MG63 (cell line): ENCODE data around the gene GOT1. TPM values are rescaled to one million over a fixed set of nuclear protein-coding genes. Genes with fewer than 3 reads are reported as not detected.

Source experiments
- DNase-seq: peaks from one replicate; pipeline ENCODE4 v3.0.0-alpha.2; 2020
- H3K27me3 ChIP-seq: fragments of 250-450 bp; sonication (Bioruptor Pico); 2 replicates; pipeline ENCODE4 v1.5.1; 2020; ENCODE audit warnings: mild to moderate bottlenecking, moderate library complexity
- H3K36me3 ChIP-seq: fragments of 250-450 bp; sonication (Bioruptor Pico); 2 replicates; pipeline ENCODE4 v1.5.1; 2020; ENCODE audit warnings: mild to moderate bottlenecking, moderate library complexity
- H3K4me3 ChIP-seq: fragments of 250-450 bp; sonication (Bioruptor Pico); 2 replicates; pipeline ENCODE4 v1.5.1; 2020; ENCODE audit warnings: mild to moderate bottlenecking, moderate library complexity
- H3K9me3 ChIP-seq: fragments of 250-450 bp; sonication (Bioruptor Pico); 2 replicates; pipeline ENCODE4 v1.5.1; 2020; ENCODE audit warnings: mild to moderate bottlenecking, moderate library complexity
- total RNA-seq: library from RNA; depleted of rRNA; stranded (reverse); fragments of >200 nt; shearing (Covaris generic); gene quantifications from 2 replicates; pipeline ENCODE4 v1.2.3, GENCODE V29; 2014; ENCODE audit warnings: low replicate concordance

GOT1 gene
- total RNA-seq, 1 experiment from 2014 or later: 21.8 TPM

- no peaks in the 10 kb centered on the region for H3K36me3 ChIP-seq
- DNase-seq: no peak
- no peak overlapping the region for H3K4me3 ChIP-seq
- no peaks in the 10 kb centered on the region for H3K27me3 ChIP-seq
- no peaks in the 10 kb centered on the region for H3K9me3 ChIP-seq
Measured at GRCh38 chr10:99387071-99387470, 43.4 kb downstream of the GOT1 start.

GRCh38 chr10:99382176-99382575, 48.2 kb downstream of the GOT1 start:
- Histone ChIP-seq H3K27me3 (no peaks in the 10 kb centered on the region), H3K36me3 (no peaks in the 10 kb centered on the region), H3K9me3 (no peaks in the 10 kb centered on the region), H3K4me3 (no peak overlapping the region)
- DNase-seq: no peak

DNA sequence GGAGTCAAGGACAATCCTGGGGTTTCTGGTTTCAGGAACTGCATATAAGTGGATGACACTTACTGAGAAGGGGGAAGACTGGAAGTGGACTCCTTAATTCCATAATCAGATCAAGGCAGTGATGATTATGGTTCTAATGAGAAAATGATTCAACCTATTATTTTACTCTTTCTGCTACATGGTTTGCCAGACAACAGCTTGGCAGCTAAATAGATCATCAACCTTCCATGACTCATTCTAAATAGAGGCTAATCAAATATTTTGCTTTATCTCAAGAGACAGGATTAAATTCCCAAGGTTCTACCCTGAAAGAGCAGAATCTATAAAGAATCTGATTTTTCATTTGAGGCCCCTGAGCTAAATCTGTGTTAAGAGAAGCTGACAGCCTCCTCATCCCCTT, 55.0 kb downstream of the GOT1 start:
- DNase-seq: no peak
- H3K36me3 ChIP-seq: no peaks in the 10 kb centered on the region
- no peak overlapping the region for H3K4me3 ChIP-seq
- H3K9me3 ChIP-seq: no peaks in the 10 kb centered on the region
- no peaks in the 10 kb centered on the region for H3K27me3 ChIP-seq

- DNase-seq: no peak
- H3K27me3 ChIP-seq: no peaks in the 10 kb centered on the region
- no peak overlapping the region for H3K4me3 ChIP-seq
- H3K36me3 ChIP-seq: no peaks in the 10 kb centered on the region
- H3K9me3 ChIP-seq: no peaks in the 10 kb centered on the region
Measured at GRCh38 chr10:99374972-99375371, 55.5 kb downstream of the GOT1 start.

- Histone ChIP-seq H3K36me3 (no peaks in the 10 kb centered on the region), H3K27me3 (no peaks in the 10 kb centered on the region), H3K9me3 (no peaks in the 10 kb centered on the region), H3K4me3 (no peak overlapping the region)
- DNase-seq: peak; percentile 34
Measured at GRCh38 chr10:99374526-99374925, 55.9 kb downstream of the GOT1 start.

DNA sequence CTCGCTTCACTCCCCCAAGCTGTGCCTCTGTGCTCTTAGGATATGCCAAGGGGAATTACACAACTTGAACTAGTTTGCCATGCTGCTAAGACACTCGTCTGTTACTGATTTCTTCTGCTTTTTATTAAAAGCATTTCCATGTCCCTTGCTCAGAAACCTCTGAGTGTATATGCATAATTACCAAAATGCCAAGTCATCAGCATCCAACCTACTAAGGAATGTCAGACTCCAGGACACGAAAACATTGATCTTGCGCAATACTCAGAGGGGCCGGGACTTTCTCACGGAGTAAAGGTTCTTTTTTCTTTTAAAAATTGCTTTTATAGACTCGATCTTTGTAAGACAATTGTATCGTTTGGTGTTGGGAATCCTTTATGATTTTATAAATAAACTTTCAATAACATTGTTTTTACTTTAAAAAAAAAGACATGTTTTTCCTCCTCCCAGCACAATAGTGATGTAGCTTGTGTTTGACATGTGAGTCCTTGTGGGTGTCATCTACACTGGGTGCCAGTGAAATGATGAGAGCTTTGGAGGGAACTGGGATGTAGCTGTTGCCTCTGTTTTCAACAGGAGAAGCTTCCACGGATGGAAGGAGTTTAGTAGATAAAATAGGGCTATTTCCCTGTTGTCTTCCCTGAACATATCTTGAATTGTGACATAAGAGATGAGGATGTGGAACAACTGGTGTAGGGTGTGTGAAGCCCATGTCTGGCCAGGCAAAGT, 57.7 kb downstream of the GOT1 start:
- no peak for DNase-seq

DNA sequence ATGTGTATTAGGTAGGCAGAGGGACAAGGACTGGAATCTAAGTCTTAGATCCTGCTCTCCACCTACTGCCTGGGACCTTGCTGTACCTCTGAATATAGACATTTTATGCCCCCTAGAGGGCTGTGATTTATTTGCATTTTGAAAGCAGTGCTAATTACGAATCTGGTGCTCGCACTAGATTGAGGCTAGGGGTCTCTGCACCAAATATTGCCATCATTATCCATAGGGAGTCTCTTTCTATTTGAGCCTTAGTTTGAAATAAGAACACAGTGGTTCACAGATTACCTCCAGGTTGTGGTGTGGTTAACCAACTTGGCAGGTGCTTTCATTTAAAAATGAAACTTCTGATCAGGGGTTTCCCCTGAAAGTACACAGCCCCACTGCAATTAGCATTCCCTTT, 59.4 kb downstream of the GOT1 start:
- no peak overlapping the region for H3K4me3 ChIP-seq
- H3K27me3 ChIP-seq: no peaks in the 10 kb centered on the region
- no peak for DNase-seq
- H3K36me3 ChIP-seq: no peaks in the 10 kb centered on the region
- H3K9me3 ChIP-seq: no peaks in the 10 kb centered on the region

More for the DNA sequence above, 57.7 kb downstream of the GOT1 start:
- Histone ChIP-seq H3K9me3 (no peaks in the 10 kb centered on the region), H3K36me3 (no peaks in the 10 kb centered on the region), H3K4me3 (no peak overlapping the region), H3K27me3 (no peaks in the 10 kb centered on the region)

- no peaks in the 10 kb centered on the region for H3K9me3 ChIP-seq
- DNase-seq: no peak
- no peak overlapping the region for H3K4me3 ChIP-seq
- H3K36me3 ChIP-seq: no peaks in the 10 kb centered on the region
- no peaks in the 10 kb centered on the region for H3K27me3 ChIP-seq
Measured at GRCh38 chr10:99369551-99369950, 60.9 kb downstream of the GOT1 start.

DNA sequence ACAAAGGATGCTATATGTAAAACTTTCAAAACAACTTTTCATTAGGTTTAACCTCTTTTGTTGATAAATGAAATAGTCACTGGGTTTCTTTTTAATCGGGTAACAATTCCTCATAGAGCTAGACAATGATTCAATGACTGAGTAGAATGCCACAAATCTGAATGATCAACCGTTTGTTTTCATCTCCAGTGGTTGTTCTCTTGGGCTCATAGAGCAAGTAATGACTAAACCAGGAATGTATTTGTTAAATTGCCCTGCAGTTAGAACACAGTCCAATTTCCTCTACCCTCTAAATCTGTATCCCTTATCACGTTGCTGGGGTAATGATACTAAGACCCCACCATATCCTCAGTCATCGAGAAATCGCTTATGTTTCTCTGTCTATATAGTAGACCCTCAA, 61.3 kb downstream of the GOT1 start:
- no peak for DNase-seq
- H3K36me3 ChIP-seq: no peaks in the 10 kb centered on the region
- no peaks in the 10 kb centered on the region for H3K27me3 ChIP-seq
- no peak overlapping the region for H3K4me3 ChIP-seq
- H3K9me3 ChIP-seq: no peaks in the 10 kb centered on the region

DNA sequence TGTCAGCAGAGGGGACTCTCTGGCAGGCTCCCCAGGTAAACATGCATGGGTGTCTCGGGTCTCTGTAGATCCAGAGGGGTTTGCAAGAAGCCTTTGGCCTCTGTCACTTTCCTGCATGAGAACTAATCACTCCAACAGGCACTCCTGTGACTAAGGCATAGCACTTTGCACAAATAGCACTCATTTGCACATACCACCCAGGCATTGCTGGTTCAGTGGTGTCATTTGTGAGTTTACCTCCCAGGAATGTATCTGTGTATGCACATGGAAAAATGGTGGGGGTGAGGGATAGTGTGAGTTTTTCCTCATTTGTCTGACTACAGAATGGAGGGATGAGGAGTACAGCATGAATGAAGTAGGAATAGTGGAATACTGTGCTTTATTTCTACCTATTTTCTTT, 61.8 kb downstream of the GOT1 start:
- no peak for DNase-seq

DNA sequence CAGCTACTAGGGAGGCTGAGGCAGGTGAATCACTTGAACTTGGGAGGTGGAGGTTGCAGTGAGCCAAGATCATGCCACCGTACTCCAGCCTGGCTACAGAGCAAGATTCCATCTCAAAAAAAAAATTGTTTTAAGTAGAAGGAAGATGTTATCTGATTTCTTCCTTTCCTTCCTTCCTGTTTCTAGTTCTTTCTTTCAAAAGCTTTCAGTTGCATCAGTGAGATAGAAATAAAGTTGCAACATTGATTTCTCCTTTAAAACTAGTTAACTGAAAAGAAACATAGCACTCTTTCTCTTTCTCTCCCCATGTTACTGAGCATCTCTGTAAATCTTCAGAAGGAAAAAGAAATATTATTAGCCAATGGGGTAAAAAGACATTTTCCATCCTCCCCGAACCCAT, 63.8 kb downstream of the GOT1 start:
- no peaks in the 10 kb centered on the region for H3K27me3 ChIP-seq
- no peaks in the 10 kb centered on the region for H3K36me3 ChIP-seq
- no peaks in the 10 kb centered on the region for H3K9me3 ChIP-seq
- H3K4me3 ChIP-seq: no peak overlapping the region
- no peak for DNase-seq

More for the DNA sequence above, 61.8 kb downstream of the GOT1 start:
- no peak overlapping the region for H3K4me3 ChIP-seq
- no peaks in the 10 kb centered on the region for H3K36me3 ChIP-seq
- no peaks in the 10 kb centered on the region for H3K9me3 ChIP-seq
- no peaks in the 10 kb centered on the region for H3K27me3 ChIP-seq

DNA sequence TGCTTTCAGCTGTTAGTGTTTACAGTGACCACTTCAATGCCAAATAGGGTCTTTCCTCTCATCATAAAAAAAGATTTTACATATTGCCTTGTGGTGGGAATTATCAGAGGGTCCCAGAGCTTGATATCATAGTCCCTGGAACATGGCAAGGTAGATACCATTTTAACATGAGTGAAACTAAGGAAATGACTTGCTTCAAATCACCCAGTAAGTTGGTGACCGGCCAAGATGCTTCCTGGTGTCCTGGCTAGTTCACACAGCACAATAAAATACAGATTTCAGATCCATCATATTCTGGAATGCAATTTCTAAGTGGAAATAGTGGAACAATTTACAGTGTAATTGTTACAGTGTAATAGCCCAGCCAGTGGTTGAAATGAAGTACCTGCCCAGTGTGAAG, 64.7 kb downstream of the GOT1 start:
- no peaks in the 10 kb centered on the region for H3K9me3 ChIP-seq
- H3K27me3 ChIP-seq: no peaks in the 10 kb centered on the region
- no peaks in the 10 kb centered on the region for H3K36me3 ChIP-seq
- peak; percentile 32 for DNase-seq
- H3K4me3 ChIP-seq: no peak overlapping the region

- H3K9me3 ChIP-seq: no peaks in the 10 kb centered on the region
- no peaks in the 10 kb centered on the region for H3K36me3 ChIP-seq
- no peaks in the 10 kb centered on the region for H3K27me3 ChIP-seq
- no peak overlapping the region for H3K4me3 ChIP-seq
- DNase-seq: no peak
Measured at GRCh38 chr10:99365311-99365710, 65.1 kb downstream of the GOT1 start.

DNA sequence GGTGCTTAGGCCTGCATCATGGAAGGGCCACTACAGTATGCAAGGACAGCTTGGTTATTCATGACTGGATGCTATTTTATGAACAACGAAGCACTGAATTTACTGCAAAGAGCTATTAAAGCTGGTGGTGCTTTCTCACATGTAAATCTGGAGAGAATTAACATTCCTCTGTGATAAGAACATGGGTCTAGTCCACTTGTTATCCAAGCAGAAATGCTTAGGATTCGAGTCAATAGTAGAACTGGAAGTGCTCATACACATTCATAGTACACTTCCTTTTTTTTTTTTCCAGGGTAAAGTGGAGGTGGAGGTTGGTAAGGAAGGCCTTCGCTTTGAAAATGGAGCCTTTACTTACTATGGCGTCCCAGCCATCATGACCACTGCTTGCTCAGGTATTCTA, 66.3 kb downstream of the GOT1 start:
- H3K4me3 ChIP-seq: no peak overlapping the region
- no peak for DNase-seq
- H3K27me3 ChIP-seq: no peaks in the 10 kb centered on the region
- H3K36me3 ChIP-seq: no peaks in the 10 kb centered on the region
- no peaks in the 10 kb centered on the region for H3K9me3 ChIP-seq

GRCh38 chr10:99360934-99361333, 69.5 kb downstream of the GOT1 start:
- Histone ChIP-seq H3K27me3 (no peaks in the 10 kb centered on the region), H3K4me3 (no peak overlapping the region), H3K9me3 (no peaks in the 10 kb centered on the region), H3K36me3 (no peaks in the 10 kb centered on the region)
- DNase-seq: no peak

GRCh38 chr10:99358101-99358500, 72.3 kb downstream of the GOT1 start:
- no peaks in the 10 kb centered on the region for H3K36me3 ChIP-seq
- no peaks in the 10 kb centered on the region for H3K27me3 ChIP-seq

DNA sequence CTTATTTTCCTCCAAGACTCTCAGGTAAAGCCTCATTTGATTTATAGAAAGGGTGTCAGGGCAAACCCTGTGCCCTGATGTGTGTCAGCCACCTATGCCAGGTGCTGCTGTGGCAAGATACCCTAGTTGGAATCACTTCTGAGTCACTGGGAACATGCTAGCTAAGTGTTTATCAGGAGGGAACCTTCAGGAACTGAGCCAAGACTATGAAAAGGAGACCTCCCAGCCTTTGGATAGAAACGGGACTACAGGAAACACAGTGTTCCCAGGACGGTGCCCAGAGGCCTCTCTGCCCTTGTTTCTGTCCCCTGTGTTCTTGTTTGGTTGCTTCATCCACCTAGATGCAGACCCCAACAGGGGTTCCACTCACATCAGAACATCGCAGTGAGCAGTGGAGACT, 72.7 kb downstream of the GOT1 start:
- no peak for DNase-seq
- Histone ChIP-seq H3K9me3 (no peaks in the 10 kb centered on the region), H3K27me3 (no peaks in the 10 kb centered on the region), H3K36me3 (no peaks in the 10 kb centered on the region), H3K4me3 (no peak overlapping the region)

More at GRCh38 chr10:99358101-99358500, 72.3 kb downstream of the GOT1 start:
- Histone ChIP-seq H3K4me3 (no peak overlapping the region), H3K9me3 (no peaks in the 10 kb centered on the region)
- no peak for DNase-seq

- Histone ChIP-seq H3K36me3 (no peaks in the 10 kb centered on the region), H3K4me3 (no peak overlapping the region), H3K27me3 (no peaks in the 10 kb centered on the region), H3K9me3 (no peaks in the 10 kb centered on the region)
- DNase-seq: no peak
Measured at GRCh38 chr10:99353182-99353581, 77.2 kb downstream of the GOT1 start.

- no peaks in the 10 kb centered on the region for H3K36me3 ChIP-seq
- no peaks in the 10 kb centered on the region for H3K9me3 ChIP-seq
- DNase-seq: no peak
- no peaks in the 10 kb centered on the region for H3K27me3 ChIP-seq
- H3K4me3 ChIP-seq: no peak overlapping the region
Measured at GRCh38 chr10:99347672-99348071, 82.8 kb downstream of the GOT1 start.
